Psoas muscle (tissue), 8 donors: ENCODE results near the gene TSKU. TPM values are rescaled to one million over a fixed set of nuclear protein-coding genes. Genes with fewer than 3 reads are reported as not detected.
"Not testable (repeated sequence)": the region's sequence is repeated elsewhere in the genome, so short reads cannot be mapped to it uniquely, and the experiment has no call there.

Experiments
- ATAC-seq, 4 donors: fragments of 200-7000 bp; cut with Tn5 transposase; one replicate each; pipeline ENCODE4 v1.9.1; 2020; ENCODE audit warnings: moderate library complexity in 3 of 4, mild to moderate bottlenecking in 2 of 4
- DNase-seq, 2 donors: peaks; one replicate each; pipeline ENCODE4 v3.0.0-alpha.2; 2020
- H3K27ac ChIP-seq: fragments of 200-600 bp; one replicate; pipeline ENCODE4 v1.8.0; 2022
- H3K27me3 ChIP-seq, 3 donors: fragments of 200-600 bp in 1 of 3; one replicate each; pipeline versions ENCODE4 v1.6.1 to v1.8.0; 2013 to 2022; ENCODE audit warnings: low read length in 2 of 3, mild to moderate bottlenecking in 2 of 3, moderate library complexity in 1 of 3; ENCODE audit not compliant: insufficient read depth in 3 of 3
- H3K36me3 ChIP-seq, 2 donors: fragments of 200-600 bp in 1 of 2; one replicate each; pipeline versions ENCODE4 v1.6.1 to v1.8.0; 2013 to 2022; ENCODE audit warnings: low read depth in 1 of 2, mild to moderate bottlenecking in 1 of 2, moderate library complexity in 1 of 2; ENCODE audit not compliant: insufficient read depth in 1 of 2
- H3K4me1 ChIP-seq: fragments of 200-600 bp; one replicate; pipeline ENCODE4 v1.8.0; 2022
- H3K4me3 ChIP-seq: fragments of 200-600 bp; one replicate; pipeline ENCODE4 v1.8.0; 2022; ENCODE audit warnings: mild to moderate bottlenecking
- H3K9me3 ChIP-seq: fragments of 200-600 bp; one replicate; pipeline ENCODE4 v1.8.0; 2022
- CTCF ChIP-seq: fragments of 200-600 bp; IDR thresholded peaks from one replicate; pipeline ENCODE4 v1.8.0; 2022; ENCODE audit warnings: antibody characterized with exemption
- WGBS, 3 donors: extraction: QIAGEN DNeasy Blood & Tissue Kit; methylation state at CpG; one replicate each; pipeline versions ENCODE4 v1.1.6 to v1.1.7; 2013; 5-methylcytosine and 5-hydroxymethylcytosine counted together
- intact Hi-C, 2 donors: fragments of 100-400 bp; cut with DNase I; formaldehyde crosslinking; loops; one replicate each; pipeline versions ENCODE4 v1.11.0 to v1.14.2; 2022
- polyA plus RNA-seq, 3 donors: library from polyadenylated mRNA; stranded (reverse); fragments of 200-250 nt; gene quantifications; one replicate each; pipeline ENCODE4 v1.2.3, GENCODE V29; 2013
- total RNA-seq, 4 donors: library from RNA; stranded (reverse); fragmentation: NEBNext Ultra II Directional in 2 of 4; extraction: Animal tissue kit (Norgen Biotek cat#: 25700) in 2 of 4; gene quantifications; one replicate each; pipeline versions ENCODE4 v1.2.1 to v1.2.4, GENCODE V29; 2021 to 2023
- donor health status: healthy with polysubstance abuse.
- donor health status: DM: no; HTN: no; CAD: no; lungs with moderate emphysema.
- donor health status: Bipolar disorder and iron deficiency.
- donor health status: healthy.
- donor health status: DM: yes; HTN: yes; CAD: no.
- donor health status: DM: no; HTN: no; CAD: no.
- donor health status: DM: no; HTN: no; CAD: no.
- donor health status: DM: yes; HTN: yes; CAD: no.

Gene TSKU
- total and polyA plus RNA-seq, 7 donors = 3.1 to 11.4 (median 4.0) TPM

- Histone ChIP-seq H3K27ac (no peak overlapping the region), H3K4me1 (no peaks in the 10 kb centered on the region), H3K36me3 (no peaks in the 10 kb centered on the region), H3K4me3 (no peak overlapping the region), H3K9me3 (peaks cover 6% of the 10 kb centered on the region), H3K27me3 (no peaks in the 10 kb centered on the region)
- 76 to 80% (median 78%) methylated on average over 1 of the region's 1 CpG for WGBS, 3 donors
- no peak for TF ChIP-seq CTCF
- DNase-seq = no peak
- ATAC-seq = no peak
- intact Hi-C loops = no loop called here
These were observed 37.0 kb downstream of the TSKU start for GRCh38 chr11:76820184-76820566.

GRCh38 chr11:76821396-76821795, 38.2 kb downstream of the TSKU start:
- H3K27ac ChIP-seq, H3K4me3 ChIP-seq, intact Hi-C loops, DNase-seq, ATAC-seq, H3K9me3 ChIP-seq, H3K4me1 ChIP-seq, H3K36me3 ChIP-seq, H3K27me3 ChIP-seq: not testable (repeated sequence)
- WGBS, 3 donors = 89 to 92% (median 91%) methylated on average over 11 to 29 of the region's 29 CpGs

GRCh38 chr11:76822406-76822805, 39.2 kb downstream of the TSKU start:
- no peak for DNase-seq
- ATAC-seq = no peak
- Histone ChIP-seq H3K4me1 (no peaks in the 10 kb centered on the region), H3K27ac (no peak overlapping the region), H3K4me3 (no peak overlapping the region), H3K36me3 (no peaks in the 10 kb centered on the region), H3K27me3 (no peaks in the 10 kb centered on the region), H3K9me3 (no peaks in the 10 kb centered on the region)
- intact Hi-C loops = no loop called here
- 68 to 79% (median 73%) methylated on average over 1 of the region's 1 CpG for whole genome bisulfite sequencing, 3 donors
- TF ChIP-seq CTCF = no peak

- H3K27ac ChIP-seq = peak overlapping the region; percentile 71
- intact Hi-C loops = no loop called here
- TF ChIP-seq CTCF = no peak
- H3K4me1 ChIP-seq = no peaks in the 10 kb centered on the region
- DNase-seq (peak in 1 of 2 donors; percentile 53), ATAC-seq (peak; percentile 36 to 65 (median 60))
- no peaks in the 10 kb centered on the region for H3K9me3 ChIP-seq
- peak overlapping the region; percentile 15 for H3K4me3 ChIP-seq
- WGBS, 3 donors = 42 to 53% (median 49%) methylated on average over 9 of the region's 9 CpGs
- no peaks in the 10 kb centered on the region for H3K36me3 ChIP-seq
- no peaks in the 10 kb centered on the region for H3K27me3 ChIP-seq
These were observed 40.4 kb downstream of the TSKU start for GRCh38 chr11:76823481-76824028.

DNA sequence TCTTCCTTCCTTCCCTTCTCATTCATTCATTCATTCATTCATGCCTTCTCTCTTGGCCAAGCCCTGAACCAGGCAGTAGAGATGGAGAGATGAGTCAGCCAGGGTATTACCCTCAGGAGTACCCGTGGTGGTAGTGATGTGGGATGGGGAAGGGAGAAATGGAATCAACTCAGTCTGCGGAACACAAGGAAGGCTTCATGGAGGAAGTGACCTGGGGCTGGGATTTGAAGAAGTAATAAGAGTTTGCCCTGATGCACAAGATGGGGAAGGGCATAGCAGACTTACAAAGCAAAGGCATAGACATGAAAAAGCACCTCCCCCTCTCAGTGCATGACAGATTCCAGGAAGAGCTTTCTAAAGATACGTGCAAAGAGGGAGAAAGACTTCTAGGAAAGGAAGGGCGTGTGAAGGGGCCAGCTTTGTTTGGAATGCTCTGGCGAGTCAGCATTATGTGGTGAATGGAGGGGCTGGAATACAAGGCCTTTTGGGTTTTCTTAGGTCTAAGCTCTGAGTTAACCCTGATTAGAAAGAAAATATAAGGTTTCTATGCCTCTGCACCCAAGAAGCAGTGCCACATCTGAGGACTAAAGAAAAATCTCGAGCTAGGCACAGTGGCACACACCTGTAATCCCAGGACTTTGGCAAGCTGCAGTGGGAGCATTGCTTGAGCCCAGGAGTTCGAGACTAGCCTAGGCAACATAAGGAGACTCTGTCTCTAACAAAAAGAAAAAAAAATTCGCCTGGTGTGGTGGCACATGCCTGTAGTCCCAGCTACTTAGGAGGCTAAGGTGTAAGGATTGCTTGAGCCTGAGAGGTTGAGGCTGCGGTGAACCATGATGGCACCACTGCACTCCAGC, 41.2 kb downstream of the TSKU start:
- intact Hi-C loops = no loop called here
- Histone ChIP-seq H3K4me1 (no peaks in the 10 kb centered on the region), H3K4me3 (no peak overlapping the region), H3K9me3 (no peaks in the 10 kb centered on the region), H3K27me3 (no peaks in the 10 kb centered on the region), H3K36me3 (no peaks in the 10 kb centered on the region), H3K27ac (peak overlapping the region; percentile 71)
- DNase-seq = no peak
- no peak for TF ChIP-seq CTCF
- whole genome bisulfite sequencing, 3 donors = 58 to 64% (median 64%) methylated on average over 9 of the region's 9 CpGs
- peak in 3 of 4 donors; percentile 48 to 50 (median 50) for ATAC-seq
